ENCODE data around the gene TP53BP1.

GRCh38 chr15:43488790-43489189 lies 4.2 kb downstream of the TP53BP1 start:
- TF ChIP-seq POLR2AphosphoS5 (IDR thresholded peaks at IDR 0.05; ENCODE audit: low read depth, low read length) (no peak), POLR2A (IDR thresholded peaks at IDR 0.05; ENCODE audit: low read depth, low read length) (no peak), TAF1 (IDR thresholded peaks at IDR 0.05; ENCODE audit: low read depth, low read length) (no peak)
